GM12891 (cell line): ENCODE results near the gene ARHGEF1.
A peak's percentile ranks its signal among the peaks of the same experiment; 100 is the strongest.
"Not testable (repeated sequence)": the region's sequence is repeated elsewhere in the genome, so short reads cannot be mapped to it uniquely, and the experiment has no call there.

ENCODE experiments used
- DNase-seq: peaks from one replicate; pipeline ENCODE4 v3.0.0; 2011; ENCODE audit warnings: low spot score; ENCODE audit not compliant: insufficient read length
- FAIRE-seq: peaks from 2 replicates; lab custom pipeline; 2011; peaks lifted over from hg19 to GRCh38; lab: Jason Lieb, UNC
- PAX5 ChIP-seq: IDR thresholded peaks from 2 replicates; pipeline ENCODE4 v1.6.1; 2011; ENCODE audit warnings: low read length, moderate library complexity, mild to moderate bottlenecking; ENCODE audit not compliant: insufficient read depth, severe bottlenecking
- POLR2A ChIP-seq: IDR thresholded peaks from 2 replicates; pipeline ENCODE4 v1.6.1; 2011; ENCODE audit warnings: low read depth, low read length, control low read depth
- POLR2AphosphoS5 ChIP-seq: IDR thresholded peaks from 2 replicates; pipeline ENCODE4 v1.6.1; 2011; ENCODE audit warnings: low read depth, low read length, control low read depth
- POU2F2 ChIP-seq: IDR thresholded peaks from 2 replicates; pipeline ENCODE4 v1.6.1; 2011; ENCODE audit warnings: low read depth, mild to moderate bottlenecking, control low read depth, low read length, moderate library complexity
- SPI1 ChIP-seq: IDR thresholded peaks from 2 replicates; pipeline ENCODE4 v1.6.1; 2011; ENCODE audit warnings: low read depth, low read length, control low read depth
- TAF1 ChIP-seq: IDR thresholded peaks from 2 replicates; pipeline ENCODE4 v1.6.1; 2011; ENCODE audit warnings: low read depth, low read length, control low read depth

Gene ARHGEF1

GRCh38 chr19:41871573-41872383, 11.2 kb upstream of the ARHGEF1 start:
- no peak for TF ChIP-seq PAX5
- TF ChIP-seq POLR2AphosphoS5 = peak; percentile 97
- peak; percentile 82 for TF ChIP-seq POU2F2
- TF ChIP-seq SPI1 = peak; percentile 47; the same call in 1 of the 2 replicates
- TF ChIP-seq POLR2A = peak; percentile 84; the same call in 1 of the 2 replicates
- FAIRE-seq (peak; percentile 97), DNase-seq (peak; percentile 75)

GRCh38 chr19:41872384-41872774, 10.6 kb upstream of the ARHGEF1 start:
- TF ChIP-seq PAX5 (no peak), SPI1 (no peak), POU2F2 (no peak), POLR2AphosphoS5 (no peak), POLR2A (no peak; the same call in 1 of the 2 replicates), TAF1 (no peak)
- DNase-seq (no peak), FAIRE-seq (no peak)

- DNase-seq = no peak
- 0 out of 2 replicates have a peak, but pooled peaks have one; percentile 28 for TF ChIP-seq POU2F2
- no peak for TF ChIP-seq SPI1
- TF ChIP-seq POLR2A = peak; percentile 42; the same call in 1 of the 2 replicates
- TF ChIP-seq PAX5 = no peak
- no peak for TF ChIP-seq POLR2AphosphoS5
- FAIRE-seq = peak; percentile 69
Observed at GRCh38 chr19:41872775-41873647, 10.0 kb upstream of the ARHGEF1 start.

- not testable (repeated sequence) for DNase-seq, FAIRE-seq
Observed at GRCh38 chr19:41875973-41876372, 7.0 kb upstream of the ARHGEF1 start.

GRCh38 chr19:41876847-41877832, 5.8 kb upstream of the ARHGEF1 start, which contains the start of gene CD79A:
Gene CD79A (plus strand): TSS chr19:41877279. CDS start chr19:41877305, 26 bp downstream.
- FAIRE-seq = peak; percentile 98
- DNase-seq = no peak
- TF ChIP-seq POLR2A = peak; percentile 86
- peak; percentile 54 for TF ChIP-seq TAF1
- peak; percentile 80 for TF ChIP-seq PAX5
- peak; percentile 69 for TF ChIP-seq POLR2AphosphoS5
- peak; percentile 30; the same call in 1 of the 2 replicates for TF ChIP-seq SPI1
- TF ChIP-seq POU2F2 = peak; percentile 71; the same call in 1 of the 2 replicates

- FAIRE-seq = no peak
- TF ChIP-seq POU2F2 = no peak
- peak; percentile 91 for TF ChIP-seq POLR2AphosphoS5
- TF ChIP-seq PAX5 = no peak
- TF ChIP-seq POLR2A = peak; percentile 86
- peak; percentile 40; the same call in 1 of the 2 replicates for TF ChIP-seq TAF1
- no peak for TF ChIP-seq SPI1
- no peak for DNase-seq
Observed at GRCh38 chr19:41877916-41878905, 4.8 kb upstream of the ARHGEF1 start.

GRCh38 chr19:41879080-41879479, 3.9 kb upstream of the ARHGEF1 start:
- FAIRE-seq = no peak
- TF ChIP-seq SPI1 = no peak
- TF ChIP-seq POU2F2 = no peak
- no peak for TF ChIP-seq PAX5

GRCh38 chr19:41879670-41880328, 3.2 kb upstream of the ARHGEF1 start:
- FAIRE-seq = no peak
- no peak for DNase-seq
- TF ChIP-seq SPI1 = no peak
- TF ChIP-seq TAF1 = no peak
- no peak for TF ChIP-seq POU2F2
- TF ChIP-seq POLR2A = no peak
- TF ChIP-seq PAX5 = no peak
- no peak for TF ChIP-seq POLR2AphosphoS5

More at GRCh38 chr19:41879080-41879479, 3.9 kb upstream of the ARHGEF1 start:
- no peak for DNase-seq
